HepG2 (cell line): ENCODE results near the gene PIGV. TPM values are rescaled to one million over a fixed set of nuclear protein-coding genes. Genes with fewer than 3 reads are reported as not detected.
A peak's percentile ranks its signal among the peaks of the same experiment; 100 is the strongest.

ENCODE experiments used
- ARID4A ChIP-seq: sonication (generic); formaldehyde crosslinking; IDR thresholded peaks from 2 replicates; pipeline ENCODE4 v1.5.0; 2020; ENCODE audit warnings: mild to moderate bottlenecking, missing genetic modification reagents, borderline replicate concordance
- IKZF1 ChIP-seq: fragments of 450-650 bp; IDR thresholded peaks from 2 replicates; pipeline ENCODE4 v1.7.1; 2016
- MTF1 ChIP-seq: sonication (generic); formaldehyde crosslinking; IDR thresholded peaks from 2 replicates; pipeline ENCODE4 v1.5.0; 2020; ENCODE audit warnings: missing genetic modification reagents
- NFE2 ChIP-seq: sonication (generic); formaldehyde crosslinking; IDR thresholded peaks from 2 replicates; pipeline ENCODE4 v1.4.0; 2020; ENCODE audit warnings: missing genetic modification reagents
- PITX1 ChIP-seq: sonication (generic); formaldehyde crosslinking; IDR thresholded peaks from 2 replicates; pipeline ENCODE4 v1.5.1; 2020; ENCODE audit warnings: mild to moderate bottlenecking, missing genetic modification reagents
- RARA ChIP-seq: IDR thresholded peaks from 2 replicates; pipeline ENCODE4 v1.6.1; 2016; ENCODE audit warnings: missing genetic modification reagents, missing compliant biosample characterization
- RBM39 ChIP-seq: fragments of 200-400 bp; formaldehyde crosslinking; IDR thresholded peaks from one replicate; pipeline ENCODE4 v1.6.1; 2018; ENCODE audit warnings: antibody characterized with exemption, mild to moderate bottlenecking, low read depth, low read length; ENCODE audit not compliant: poor library complexity, severe bottlenecking
- REXO4 ChIP-seq: sonication (generic); formaldehyde crosslinking; IDR thresholded peaks from 2 replicates; pipeline ENCODE4 v1.8.0; 2022; ENCODE audit warnings: missing genetic modification reagents, mild to moderate bottlenecking, borderline replicate concordance
- SNAI1 ChIP-seq: sonication (generic); formaldehyde crosslinking; IDR thresholded peaks from 2 replicates; pipeline ENCODE4 v1.5.0; 2020; ENCODE audit warnings: mild to moderate bottlenecking, missing genetic modification reagents, borderline replicate concordance
- ZBTB1 ChIP-seq: sonication (generic); formaldehyde crosslinking; IDR thresholded peaks from 2 replicates; pipeline ENCODE4 v1.4.0; 2020; ENCODE audit warnings: missing genetic modification reagents, borderline replicate concordance
- ZBTB25 ChIP-seq: IDR thresholded peaks from 2 replicates; pipeline ENCODE4 v1.6.1; 2018; ENCODE audit warnings: missing genetic modification reagents
- ZFP82 ChIP-seq: sonication (generic); formaldehyde crosslinking; IDR thresholded peaks from 2 replicates; pipeline ENCODE4 v1.5.1; 2020; ENCODE audit warnings: mild to moderate bottlenecking, missing genetic modification reagents, borderline replicate concordance
- ZNF275 ChIP-seq: sonication (generic); formaldehyde crosslinking; IDR thresholded peaks from 2 replicates; pipeline ENCODE4 v1.8.0; 2022; ENCODE audit warnings: missing genetic modification reagents, mild to moderate bottlenecking, inconsistent platforms, borderline replicate concordance
- ZNF841 ChIP-seq: sonication (generic); formaldehyde crosslinking; IDR thresholded peaks from 2 replicates; pipeline ENCODE4 v1.8.1; 2023; ENCODE audit warnings: missing genetic modification reagents, borderline replicate concordance
- ZNF850 ChIP-seq: sonication (generic); formaldehyde crosslinking; conservative IDR thresholded peaks from 2 replicates; pipeline ENCODE4 v1.9.0; 2021; ENCODE audit warnings: mild to moderate bottlenecking, missing genetic modification reagents
- ZSCAN21 ChIP-seq: sonication (generic); formaldehyde crosslinking; IDR thresholded peaks from 2 replicates; pipeline ENCODE4 v1.8.0; 2022; ENCODE audit warnings: mild to moderate bottlenecking, missing genetic modification reagents, moderate library complexity, borderline replicate concordance
- ZSCAN5A ChIP-seq: sonication (generic); formaldehyde crosslinking; IDR thresholded peaks from 2 replicates; pipeline ENCODE4 v1.8.0; 2022; ENCODE audit warnings: mild to moderate bottlenecking, missing genetic modification reagents, borderline replicate concordance
- polyA plus RNA-seq, 8 experiments: library from polyadenylated mRNA; depleted of rRNA in 3 of 8; stranded (reverse) in 7 of 8; unstranded in 1 of 8; fragments of >200 nt; fragmentation: Illumina TruSeq in 4 of 8; extraction: Trizol in 4 of 8; gene quantifications; 2 replicates each; pipeline versions ENCODE4 v1.2.1 to v1.2.3, GENCODE V29; 2011 to 2016; ENCODE audit warnings: low read depth in 4 of 8, missing spikeins in 1 of 8, mixed read lengths in 1 of 8; ENCODE audit not compliant: insufficient read depth in 1 of 8
- total RNA-seq, 5 experiments: library from RNA; depleted of rRNA; stranded (reverse); fragments of >200 nt; fragmentation: Illumina TruSeq; extraction: Trizol; gene quantifications; 2 replicates each; pipeline ENCODE4 v1.2.3, GENCODE V29; 2016; ENCODE audit warnings: low read depth in 1 of 5

PIGV gene
- total and polyA plus RNA-seq, 2 of the 13 experiments (the other 11 are each of a cell fraction or from before 2014, with no cell fraction given) = 13.5 to 22.7 TPM

GRCh38 chr1:26787706-26788514 lies at the start of gene PIGV (continued):
- TF ChIP-seq ZSCAN5A (CRISPR knock-in tag) = no peak
- TF ChIP-seq IKZF1 = no peak
- TF ChIP-seq SNAI1 (CRISPR knock-in tag) = no peak; the same call in 1 of the 2 replicates
- peak; percentile 61 for TF ChIP-seq ARID4A (CRISPR knock-in tag)
- no peak for TF ChIP-seq ZFP82
- no peak for TF ChIP-seq PITX1
- TF ChIP-seq ZNF841 (CRISPR knock-in tag) = no peak
- TF ChIP-seq REXO4 (CRISPR knock-in tag) = no peak
- 0 out of 2 replicates have a peak, but pooled peaks have one; percentile 12 for TF ChIP-seq ZBTB25 (CRISPR knock-in tag)
- TF ChIP-seq ZSCAN21 (CRISPR knock-in tag) = peak; percentile 64; the same call in 1 of the 2 replicates
- TF ChIP-seq NFE2 (CRISPR knock-in tag) = no peak
- 0 out of 2 replicates have a peak, but pooled peaks have one; percentile 11 for TF ChIP-seq RARA (CRISPR knock-in tag)
- no peak for TF ChIP-seq ZBTB1
- no peak for TF ChIP-seq ZNF275
- TF ChIP-seq RBM39 = no peak
- no peak for TF ChIP-seq ZNF850 (CRISPR knock-in tag)
- TF ChIP-seq MTF1 (CRISPR knock-in tag) = no peak
